H9 (cell line): ENCODE data around the gene NPIPB9. TPM values are rescaled to one million over a fixed set of nuclear protein-coding genes. Genes with fewer than 3 reads are reported as not detected.
"Not testable (repeated sequence)": the region's sequence is repeated elsewhere in the genome, so short reads cannot be mapped to it uniquely, and the experiment has no call there.

ENCODE experiments used
- DNase-seq: peaks from one replicate; pipeline ENCODE4 v3.0.0-alpha.2; 2017
- H2AFZ ChIP-seq: one replicate; pipeline ENCODE4 v1.6.1; 2013; ENCODE audit warnings: mild to moderate bottlenecking, low read length, control low read depth, moderate library complexity
- H2AK5ac ChIP-seq: 2 replicates; pipeline ENCODE4 v1.6.1; 2013; ENCODE audit warnings: low read length, control low read depth, mixed read lengths; ENCODE audit not compliant: insufficient read length
- H2BK120ac ChIP-seq: one replicate; pipeline ENCODE4 v1.6.1; 2013; ENCODE audit warnings: low read depth, mild to moderate bottlenecking, low read length, control low read depth, inconsistent platforms; ENCODE audit not compliant: poor library complexity, severe bottlenecking
- H2BK12ac ChIP-seq: 2 replicates; pipeline ENCODE4 v1.6.1; 2013; ENCODE audit warnings: low read length, control low read depth, mixed read lengths, low read depth; ENCODE audit not compliant: insufficient read length
- H2BK15ac ChIP-seq: 2 replicates; pipeline ENCODE4 v1.6.1; 2013; ENCODE audit warnings: low read depth, low read length, control low read depth
- H2BK20ac ChIP-seq: one replicate; pipeline ENCODE4 v1.6.1; 2013; ENCODE audit warnings: low read depth, mild to moderate bottlenecking, low read length, control low read depth, inconsistent platforms; ENCODE audit not compliant: poor library complexity, severe bottlenecking
- H2BK5ac ChIP-seq: 2 replicates; pipeline ENCODE4 v1.6.1; 2013; ENCODE audit warnings: low read length, control low read depth, mixed read lengths; ENCODE audit not compliant: insufficient read length
- H3K14ac ChIP-seq: 2 replicates; pipeline ENCODE4 v1.6.1; 2013; ENCODE audit warnings: low read length, control low read depth; ENCODE audit not compliant: insufficient read depth
- H3K18ac ChIP-seq: 2 replicates; pipeline ENCODE4 v1.6.1; 2013; ENCODE audit warnings: low read depth, mild to moderate bottlenecking, mixed read lengths, low read length, control low read depth; ENCODE audit not compliant: insufficient read length
- H3K23ac ChIP-seq: 2 replicates; pipeline ENCODE4 v1.6.1; 2013; ENCODE audit warnings: low read length, control low read depth, mixed read lengths, low read depth; ENCODE audit not compliant: insufficient read length
- H3K23me2 ChIP-seq: 2 replicates; pipeline ENCODE4 v1.6.1; 2013; ENCODE audit warnings: low read depth, mild to moderate bottlenecking, mixed read lengths, low read length, control low read depth; ENCODE audit not compliant: insufficient read length, poor library complexity, severe bottlenecking
- H3K27ac ChIP-seq: 2 replicates; pipeline ENCODE4 v1.5.1; 2013; ENCODE audit warnings: low read length, control low read depth, mixed read lengths, low read depth; ENCODE audit not compliant: insufficient read length
- H3K27me3 ChIP-seq: 2 replicates; pipeline ENCODE4 v1.6.1; 2013; ENCODE audit warnings: low read length, control low read depth, inconsistent platforms; ENCODE audit not compliant: insufficient read depth
- H3K4ac ChIP-seq: 2 replicates; pipeline ENCODE4 v1.6.1; 2013; ENCODE audit warnings: low read depth, mild to moderate bottlenecking, control low read depth, inconsistent platforms, low read length, moderate library complexity
- H3K4me1 ChIP-seq: 2 replicates; pipeline ENCODE4 v1.6.1; 2013; ENCODE audit warnings: low read length, control low read depth, inconsistent platforms; ENCODE audit not compliant: insufficient read depth
- H3K4me2 ChIP-seq: 2 replicates; pipeline ENCODE4 v1.6.1; 2013; ENCODE audit warnings: low read length, control low read depth, mixed read lengths; ENCODE audit not compliant: insufficient read length, insufficient read depth
- H3K56ac ChIP-seq: 2 replicates; pipeline ENCODE4 v1.6.1; 2013; ENCODE audit warnings: low read depth, mild to moderate bottlenecking, mixed read lengths, low read length, control low read depth; ENCODE audit not compliant: insufficient read length
- H3K79me1 ChIP-seq: 2 replicates; pipeline ENCODE4 v1.6.1; 2013; ENCODE audit warnings: low read depth, mild to moderate bottlenecking, moderate library complexity, low read length, control low read depth, inconsistent platforms; ENCODE audit not compliant: insufficient read depth, poor library complexity, severe bottlenecking
- H3K79me2 ChIP-seq: 2 replicates; pipeline ENCODE4 v1.6.1; 2013; ENCODE audit warnings: low read length, control low read depth, inconsistent platforms; ENCODE audit not compliant: insufficient read depth
- H3K9ac ChIP-seq: 2 replicates; pipeline ENCODE4 v1.6.1; 2013; ENCODE audit warnings: low read length, control low read depth, mixed read lengths; ENCODE audit not compliant: insufficient read length; ENCODE audit errors: extremely low read depth
- H3K9me3 ChIP-seq: one replicate; pipeline ENCODE4 v1.6.1; 2013; ENCODE audit warnings: low read depth, low read length, inconsistent platforms; ENCODE audit not compliant: control insufficient read depth
- H3T11ph ChIP-seq: one replicate; pipeline ENCODE4 v1.6.1; 2013; ENCODE audit warnings: mild to moderate bottlenecking, low read length, control low read depth, inconsistent platforms
- H4K20me1 ChIP-seq: one replicate; pipeline ENCODE4 v1.6.1; 2013; ENCODE audit not compliant: control insufficient read depth, insufficient read length, insufficient read depth
- H4K5ac ChIP-seq: 2 replicates; pipeline ENCODE4 v1.6.1; 2013; ENCODE audit warnings: low read depth, mild to moderate bottlenecking, mixed read lengths, low read length, control low read depth; ENCODE audit not compliant: insufficient read length
- H4K8ac ChIP-seq: replicated peaks from 2 replicates; pipeline ENCODE4 v1.6.1; 2013; ENCODE audit warnings: low read length, control low read depth, mixed read lengths, low read depth; ENCODE audit not compliant: insufficient read length
- H4K91ac ChIP-seq: 2 replicates; pipeline ENCODE4 v1.6.1; 2013; ENCODE audit warnings: low read depth, mild to moderate bottlenecking, moderate library complexity, mixed read lengths, low read length, control low read depth; ENCODE audit not compliant: insufficient read length
- H3K27ac Mint-ChIP-seq, 3 experiments: 2 replicates in 2 of 3; 3 replicates in 1 of 3; pipeline ENCODE4 v1.8.0; 2020 to 2021; ENCODE audit warnings: mixed read lengths in 3 of 3, mild to moderate bottlenecking in 1 of 3, moderate library complexity in 1 of 3
- H3K27me3 Mint-ChIP-seq: 2 replicates; pipeline ENCODE4 v1.8.0; 2021; ENCODE audit warnings: low read depth, mild to moderate bottlenecking, moderate library complexity, mixed read lengths
- H3K36me3 Mint-ChIP-seq, 3 experiments: 2 replicates in 2 of 3; 3 replicates in 1 of 3; pipeline ENCODE4 v1.8.0; 2020 to 2021; ENCODE audit warnings: low read depth in 3 of 3, mixed read lengths in 3 of 3; ENCODE audit not compliant: insufficient read depth in 1 of 3
- H3K4me1 Mint-ChIP-seq, 2 experiments: 2 replicates each; pipeline ENCODE4 v1.8.0; 2020; ENCODE audit warnings: mixed read lengths in 2 of 2
- H3K4me3 Mint-ChIP-seq, 2 experiments: 2 replicates in 1 of 2; 3 replicates in 1 of 2; pipeline ENCODE4 v1.8.0; 2020 to 2021; ENCODE audit warnings: mild to moderate bottlenecking in 2 of 2, mixed read lengths in 2 of 2, moderate library complexity in 1 of 2
- H3K9me3 Mint-ChIP-seq, 2 experiments: 2 replicates in 1 of 2; 3 replicates in 1 of 2; pipeline ENCODE4 v1.8.0; 2020; ENCODE audit warnings: mild to moderate bottlenecking in 2 of 2, mixed read lengths in 2 of 2, moderate library complexity in 1 of 2
- WGBS: extraction: QIAGEN DNeasy Blood & Tissue Kit; methylation state at CpG from one replicate; pipeline ENCODE4 v1.1.7; 2013; ENCODE audit warnings: missing lambda C conversion rate, low lambda C conversion rate, mixed read lengths; ENCODE audit not compliant: insufficient read length; ENCODE audit errors: extremely low coverage; 5-methylcytosine and 5-hydroxymethylcytosine counted together
- total RNA-seq: library from RNA; stranded (reverse); gene quantifications from 2 replicates; pipeline ENCODE4 v1.2.1, GENCODE V29; 2021

NPIPB9 gene
- total RNA-seq, 1 experiment from 2014 or later, result 1.8 TPM

- H2BK15ac ChIP-seq, H4K20me1 ChIP-seq, H3K4ac ChIP-seq, H3K56ac ChIP-seq, H3K27ac ChIP-seq, H3K4me1 ChIP-seq, H3K9me3 ChIP-seq, H3K9me3 Mint-ChIP-seq, H4K91ac ChIP-seq, H3K14ac ChIP-seq, H2BK12ac ChIP-seq, H3K9ac ChIP-seq, H3K36me3 Mint-ChIP-seq, H3K23ac ChIP-seq, H3K27ac Mint-ChIP-seq, H3K23me2 ChIP-seq, H2BK120ac ChIP-seq, H2BK20ac ChIP-seq, H2AFZ ChIP-seq, H3K18ac ChIP-seq, DNase-seq, H3K4me2 ChIP-seq, H4K5ac ChIP-seq, H2BK5ac ChIP-seq, H3K27me3 ChIP-seq, H3K27me3 Mint-ChIP-seq, H3T11ph ChIP-seq, H4K8ac ChIP-seq, H3K79me2 ChIP-seq, H3K4me1 Mint-ChIP-seq, H3K79me1 ChIP-seq, H2AK5ac ChIP-seq: not testable (repeated sequence)
- no CpG with 5 or more reads among the region's 66 CpGs for WGBS
- peak within 1 kb of the TSS; percentile 71 to 81 for H3K4me3 Mint-ChIP-seq
These were observed 40.1 kb upstream of the NPIPB9 start, which contains the start of gene EIF3C for GRCh38 chr16:28711220-28712083. EIF3C (plus strand) TSS chr16:28711464; CDS start chr16:28711687, 223 bp downstream.

GRCh38 chr16:28722852-28723650 is 28.5 kb upstream of the NPIPB9 start:
- not testable (repeated sequence) for H2BK120ac ChIP-seq, H3K27ac ChIP-seq, H2BK5ac ChIP-seq, H3K79me2 ChIP-seq, H3K56ac ChIP-seq, H3K4me2 ChIP-seq, H3K79me1 ChIP-seq, H3K27me3 Mint-ChIP-seq, H3K9me3 ChIP-seq, H4K91ac ChIP-seq, H3K27me3 ChIP-seq, H3K18ac ChIP-seq, H2AFZ ChIP-seq, H4K8ac ChIP-seq, H3K27ac Mint-ChIP-seq, H3K36me3 Mint-ChIP-seq, H3K23me2 ChIP-seq, H3K4me1 Mint-ChIP-seq, H3K23ac ChIP-seq, H3K4me1 ChIP-seq, H3K9ac ChIP-seq, H3T11ph ChIP-seq, DNase-seq, H2BK12ac ChIP-seq, H3K14ac ChIP-seq, H3K4ac ChIP-seq, H4K5ac ChIP-seq, H3K4me3 Mint-ChIP-seq, H2BK20ac ChIP-seq, H2AK5ac ChIP-seq, H4K20me1 ChIP-seq, H3K9me3 Mint-ChIP-seq, H2BK15ac ChIP-seq
- WGBS, result no CpG with 5 or more reads among the region's 15 CpGs
